Measurements from ENCODE around the gene PASK. TPM values are rescaled to one million over a fixed set of nuclear protein-coding genes. Genes with fewer than 3 reads are reported as not detected.
A peak's percentile ranks its signal among the peaks of the same experiment; 100 is the strongest.

Gene PASK
- total RNA-seq, 1 experiment from 2014 or later: 9.0 TPM

GRCh38 chr2:241126771-241127202 lies 22.5 kb downstream of the PASK start:
- H3K4me1 Mint-ChIP-seq (ENCODE audit: insufficient read depth, unreplicated experiment): no peaks in the 10 kb centered on the region
- no peak for DNase-seq (ENCODE audit: unreplicated experiment)
- ChIA-PET POLR2A (no interaction called here), CTCF (no interaction called here)
- no peaks in the 10 kb centered on the region for H3K27me3 Mint-ChIP-seq (ENCODE audit: insufficient read depth, unreplicated experiment)
- no peaks in the 10 kb centered on the region for H3K36me3 Mint-ChIP-seq (ENCODE audit: insufficient read depth, unreplicated experiment)
- intact Hi-C loops (cut with micrococcal nuclease): no loop called here
- no TSS peak for BruUV-seq (replicated peaks)
- no peaks in the 10 kb centered on the region for H3K9me3 Mint-ChIP-seq (ENCODE audit: unreplicated experiment)
- H3K27ac Mint-ChIP-seq (ENCODE audit: low read depth, unreplicated experiment): no peak overlapping the region
- TF ChIP-seq, protein P1, sequence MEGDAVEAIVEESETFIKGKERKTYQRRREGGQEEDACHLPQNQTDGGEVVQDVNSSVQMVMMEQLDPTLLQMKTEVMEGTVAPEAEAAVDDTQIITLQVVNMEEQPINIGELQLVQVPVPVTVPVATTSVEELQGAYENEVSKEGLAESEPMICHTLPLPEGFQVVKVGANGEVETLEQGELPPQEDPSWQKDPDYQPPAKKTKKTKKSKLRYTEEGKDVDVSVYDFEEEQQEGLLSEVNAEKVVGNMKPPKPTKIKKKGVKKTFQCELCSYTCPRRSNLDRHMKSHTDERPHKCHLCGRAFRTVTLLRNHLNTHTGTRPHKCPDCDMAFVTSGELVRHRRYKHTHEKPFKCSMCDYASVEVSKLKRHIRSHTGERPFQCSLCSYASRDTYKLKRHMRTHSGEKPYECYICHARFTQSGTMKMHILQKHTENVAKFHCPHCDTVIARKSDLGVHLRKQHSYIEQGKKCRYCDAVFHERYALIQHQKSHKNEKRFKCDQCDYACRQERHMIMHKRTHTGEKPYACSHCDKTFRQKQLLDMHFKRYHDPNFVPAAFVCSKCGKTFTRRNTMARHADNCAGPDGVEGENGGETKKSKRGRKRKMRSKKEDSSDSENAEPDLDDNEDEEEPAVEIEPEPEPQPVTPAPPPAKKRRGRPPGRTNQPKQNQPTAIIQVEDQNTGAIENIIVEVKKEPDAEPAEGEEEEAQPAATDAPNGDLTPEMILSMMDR (IDR thresholded peaks at IDR 0.05; ENCODE audit: unreplicated experiment): no peak
- no peak overlapping the region for H3K4me3 Mint-ChIP-seq (ENCODE audit: unreplicated experiment)

- DNase-seq (ENCODE audit: unreplicated experiment): no peak
- no peaks in the 10 kb centered on the region for H3K4me1 Mint-ChIP-seq (ENCODE audit: insufficient read depth, unreplicated experiment)
- no peak overlapping the region for H3K4me3 Mint-ChIP-seq (ENCODE audit: unreplicated experiment)
- intact Hi-C loops (cut with micrococcal nuclease): no loop called here
- H3K9me3 Mint-ChIP-seq (ENCODE audit: unreplicated experiment): no peaks in the 10 kb centered on the region
- no peaks in the 10 kb centered on the region for H3K36me3 Mint-ChIP-seq (ENCODE audit: insufficient read depth, unreplicated experiment)
- ChIA-PET POLR2A (no interaction called here), CTCF (no interaction called here)
- H3K27ac Mint-ChIP-seq (ENCODE audit: low read depth, unreplicated experiment): no peak overlapping the region
- TF ChIP-seq, protein P1 (IDR thresholded peaks at IDR 0.05; ENCODE audit: unreplicated experiment): no peak
- no peaks in the 10 kb centered on the region for H3K27me3 Mint-ChIP-seq (ENCODE audit: insufficient read depth, unreplicated experiment)
- no TSS peak for BruUV-seq (replicated peaks)
These were observed 23.1 kb downstream of the PASK start for GRCh38 chr2:241126201-241126611.

- DNase-seq (ENCODE audit: unreplicated experiment): no peak
- CTCF ChIA-PET: no interaction called here
- no peaks in the 10 kb centered on the region for H3K27me3 Mint-ChIP-seq (ENCODE audit: insufficient read depth, unreplicated experiment)
- TF ChIP-seq, protein P1 (IDR thresholded peaks at IDR 0.05; ENCODE audit: unreplicated experiment): no peak
- no peak overlapping the region for H3K4me3 Mint-ChIP-seq (ENCODE audit: unreplicated experiment)
- no peaks in the 10 kb centered on the region for H3K36me3 Mint-ChIP-seq (ENCODE audit: insufficient read depth, unreplicated experiment)
- intact Hi-C loops (cut with micrococcal nuclease): no loop called here
- POLR2A ChIA-PET: interaction anchor here (1.6 kb wide), 1 partner anchor 26 kb away, joined by 4 read pairs; no protein-coding TSS in a partner anchor
- no TSS peak for BruUV-seq (replicated peaks)
- no peak overlapping the region for H3K27ac Mint-ChIP-seq (ENCODE audit: low read depth, unreplicated experiment)
- no peaks in the 10 kb centered on the region for H3K9me3 Mint-ChIP-seq (ENCODE audit: unreplicated experiment)
- no peaks in the 10 kb centered on the region for H3K4me1 Mint-ChIP-seq (ENCODE audit: insufficient read depth, unreplicated experiment)
These were observed 23.6 kb downstream of the PASK start for GRCh38 chr2:241125626-241126025.

DNA sequence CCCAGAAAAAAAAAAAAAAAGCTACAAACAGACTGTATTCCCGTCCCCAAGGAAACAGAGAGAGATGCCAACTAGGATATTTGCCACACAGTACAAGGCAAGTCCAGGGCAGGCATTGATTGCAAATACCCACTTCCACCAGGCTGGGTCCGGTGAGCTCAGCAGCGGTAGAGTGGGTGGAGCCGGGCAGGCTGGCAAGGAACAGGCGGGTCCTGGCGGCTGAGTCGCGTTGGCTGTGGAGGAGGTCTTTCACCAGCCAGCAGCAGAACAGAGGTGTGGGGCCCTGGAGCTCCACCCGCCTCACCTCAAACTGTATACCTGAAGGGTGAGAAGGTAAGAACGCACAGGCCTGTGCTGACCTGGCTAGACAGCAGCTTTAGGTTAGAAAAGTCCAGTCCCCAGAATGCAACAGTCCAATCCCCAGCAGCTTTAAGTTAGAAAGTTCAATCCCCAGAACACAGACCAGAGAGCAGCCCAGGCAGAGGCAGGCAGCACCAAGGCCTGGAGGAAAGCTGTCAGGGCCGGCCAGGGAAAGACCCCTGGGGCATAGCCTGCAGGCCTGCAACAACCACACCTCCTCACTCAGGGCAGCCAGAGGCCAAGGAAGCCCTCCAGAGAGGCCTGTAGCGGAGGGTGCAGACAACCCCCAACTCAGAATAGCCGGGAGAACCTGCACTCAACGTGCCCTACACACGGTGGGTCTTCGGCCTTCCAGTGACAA lies 25.3 kb downstream of the PASK start:
- TF ChIP-seq, protein P1 (IDR thresholded peaks at IDR 0.05; ENCODE audit: unreplicated experiment): no peak
- no TSS peak for BruUV-seq (replicated peaks)
- Mint-ChIP-seq H3K27me3 (ENCODE audit: insufficient read depth, unreplicated experiment) (no peaks in the 10 kb centered on the region), H3K9me3 (ENCODE audit: unreplicated experiment) (no peaks in the 10 kb centered on the region), H3K4me1 (ENCODE audit: insufficient read depth, unreplicated experiment) (no peaks in the 10 kb centered on the region), H3K36me3 (ENCODE audit: insufficient read depth, unreplicated experiment) (no peaks in the 10 kb centered on the region), H3K27ac (ENCODE audit: low read depth, unreplicated experiment) (no peak overlapping the region), H3K4me3 (ENCODE audit: unreplicated experiment) (no peak overlapping the region)
- peak; percentile 11 for DNase-seq (ENCODE audit: unreplicated experiment)
- ChIA-PET CTCF (interaction anchor here (0.6 kb wide), 1 partner anchor 1466 kb away, joined by 3 read pairs; no protein-coding TSS in a partner anchor), POLR2A (interaction anchor here (0.7 to 1.6 kb wide), 2 partner anchors 24 to 579 kb away, joined by 3 to 4 read pairs; no protein-coding TSS in a partner anchor)
- intact Hi-C loops (cut with micrococcal nuclease): no loop called here
